Gastroesophageal sphincter (tissue), 3 donors: ENCODE results near the gene ARFGEF3.
"Not testable (repeated sequence)": the region's sequence is repeated elsewhere in the genome, so short reads cannot be mapped to it uniquely, and the experiment has no call there.

Experiments
- EP300 ChIP-seq: sonication (generic); formaldehyde crosslinking; IDR thresholded peaks from one replicate; pipeline ENCODE4 v1.6.1; 2017; ENCODE audit warnings: antibody characterized with exemption, mild to moderate bottlenecking
- POLR2A ChIP-seq, 2 donors: fragments of 450-650 bp; IDR thresholded peaks; one replicate each; pipeline ENCODE4 v1.6.1; 2017; ENCODE audit warnings: antibody characterized with exemption in 2 of 2, mild to moderate bottlenecking in 2 of 2, moderate library complexity in 1 of 2
- POLR2AphosphoS5 ChIP-seq: sonication (generic); formaldehyde crosslinking; IDR thresholded peaks from one replicate; pipeline ENCODE4 v1.6.1; 2017; ENCODE audit warnings: antibody characterized with exemption
- TF ChIP-seq, protein P1 (sequence below), 4 experiments: fragments of 200-600 bp in 2 of 4; fragments of 450-650 bp in 2 of 4; sonication (generic) in 1 of 4; IDR thresholded peaks; one replicate each; pipeline ENCODE4 v1.5.1; 2017 to 2019; ENCODE audit warnings: antibody characterized with exemption in 4 of 4, mild to moderate bottlenecking in 2 of 4, moderate library complexity in 2 of 4

DNA sequence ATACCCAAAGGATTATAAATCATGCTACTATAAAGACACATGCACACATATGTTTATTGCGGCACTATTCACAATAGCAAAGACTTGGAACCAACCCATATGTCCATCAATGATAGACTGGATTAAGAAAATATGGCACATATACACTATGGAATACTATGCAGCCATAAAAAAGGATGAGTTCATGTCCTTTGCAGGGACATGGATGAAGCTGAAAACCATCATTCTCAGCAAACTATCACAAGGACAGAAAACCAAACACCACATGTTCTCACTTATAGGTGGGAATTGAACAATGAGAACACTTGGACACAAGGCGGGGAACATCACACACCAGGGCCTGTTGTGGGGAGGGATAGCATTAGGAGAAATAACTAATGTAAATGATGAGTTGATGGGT lies 50.8 kb downstream of the ARFGEF3 start:
- TF ChIP-seq, protein P1, sequence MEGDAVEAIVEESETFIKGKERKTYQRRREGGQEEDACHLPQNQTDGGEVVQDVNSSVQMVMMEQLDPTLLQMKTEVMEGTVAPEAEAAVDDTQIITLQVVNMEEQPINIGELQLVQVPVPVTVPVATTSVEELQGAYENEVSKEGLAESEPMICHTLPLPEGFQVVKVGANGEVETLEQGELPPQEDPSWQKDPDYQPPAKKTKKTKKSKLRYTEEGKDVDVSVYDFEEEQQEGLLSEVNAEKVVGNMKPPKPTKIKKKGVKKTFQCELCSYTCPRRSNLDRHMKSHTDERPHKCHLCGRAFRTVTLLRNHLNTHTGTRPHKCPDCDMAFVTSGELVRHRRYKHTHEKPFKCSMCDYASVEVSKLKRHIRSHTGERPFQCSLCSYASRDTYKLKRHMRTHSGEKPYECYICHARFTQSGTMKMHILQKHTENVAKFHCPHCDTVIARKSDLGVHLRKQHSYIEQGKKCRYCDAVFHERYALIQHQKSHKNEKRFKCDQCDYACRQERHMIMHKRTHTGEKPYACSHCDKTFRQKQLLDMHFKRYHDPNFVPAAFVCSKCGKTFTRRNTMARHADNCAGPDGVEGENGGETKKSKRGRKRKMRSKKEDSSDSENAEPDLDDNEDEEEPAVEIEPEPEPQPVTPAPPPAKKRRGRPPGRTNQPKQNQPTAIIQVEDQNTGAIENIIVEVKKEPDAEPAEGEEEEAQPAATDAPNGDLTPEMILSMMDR (IDR thresholded peaks at IDR 0.05) = not testable (repeated sequence)
- not testable (repeated sequence) for TF ChIP-seq POLR2A (IDR thresholded peaks at IDR 0.05); POLR2AphosphoS5; EP300
